GM19372 (cell line): ENCODE data around the gene INSYN1.

ENCODE experiments used
- ATAC-seq: cut with Tn5 transposase; IDR thresholded peaks from one replicate; pipeline ENCODE4 v1.9.1; 2021; ENCODE audit warnings: mild to moderate bottlenecking, low read depth, moderate library complexity; ENCODE audit not compliant: unreplicated experiment

INSYN1 gene

GRCh38 chr15:73694419-73694818 is 58.7 kb downstream of the INSYN1 start:
- no peak for ATAC-seq

DNA sequence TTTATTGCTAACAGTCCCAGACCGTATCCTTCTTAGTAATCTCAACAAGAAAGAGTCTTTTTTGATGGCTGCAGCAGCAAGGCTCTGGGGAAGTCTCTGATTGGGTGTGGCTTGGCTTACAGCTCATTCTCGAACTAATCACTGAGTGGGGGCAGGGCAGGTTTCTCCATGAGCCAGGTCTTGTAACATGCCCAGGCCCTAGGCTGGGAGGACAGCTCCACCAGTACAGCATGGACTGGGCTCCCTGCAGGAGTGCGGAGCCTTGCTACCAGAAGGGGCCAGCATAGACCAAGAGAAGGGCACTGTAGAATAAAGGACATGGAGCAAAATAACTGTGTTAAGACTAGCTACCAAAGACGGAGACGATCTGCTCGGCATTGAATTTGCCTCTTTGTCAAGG is 61.8 kb downstream of the INSYN1 start:
- no peak for ATAC-seq

DNA sequence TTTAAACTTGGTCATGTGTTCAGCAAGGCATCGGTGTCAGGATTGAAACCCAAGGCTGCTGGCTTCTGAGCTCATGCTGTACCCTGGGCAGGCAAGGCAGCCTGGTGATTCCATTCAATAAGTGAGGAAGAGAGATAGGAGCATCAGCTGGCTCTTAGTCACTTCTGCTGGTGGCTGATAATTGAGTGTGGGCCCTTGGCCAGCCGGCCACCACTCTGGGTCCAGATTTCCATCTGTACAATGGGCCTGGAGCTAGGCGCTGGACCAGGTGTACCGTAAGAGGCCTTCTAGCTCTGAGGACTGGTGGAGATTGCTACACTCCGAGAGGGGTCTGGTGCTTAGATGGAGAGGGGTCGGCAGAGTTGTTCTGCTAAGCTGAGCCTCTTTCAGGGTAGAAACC is 64.7 kb downstream of the INSYN1 start:
- no peak for ATAC-seq

DNA sequence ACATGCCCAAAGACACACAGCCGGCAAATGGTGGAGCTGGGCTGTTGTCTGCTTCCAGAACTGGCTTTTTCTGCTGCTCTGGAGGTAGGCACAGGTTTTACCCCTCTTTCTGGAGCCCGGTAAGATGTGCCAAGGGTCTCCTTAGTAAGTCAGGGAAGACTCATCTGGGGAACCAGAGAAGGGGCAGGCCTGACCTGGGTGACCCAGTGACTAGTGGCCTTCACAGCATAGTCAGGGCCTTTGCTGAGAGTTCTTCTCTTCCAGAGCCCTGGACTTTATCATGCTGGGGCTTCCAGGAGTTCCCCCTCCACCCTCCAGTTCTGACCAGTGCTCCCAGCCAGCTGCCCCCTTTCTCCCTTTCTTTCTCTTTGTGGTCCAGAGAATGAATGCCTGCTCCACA is 65.8 kb downstream of the INSYN1 start:
- ATAC-seq, result no peak

DNA sequence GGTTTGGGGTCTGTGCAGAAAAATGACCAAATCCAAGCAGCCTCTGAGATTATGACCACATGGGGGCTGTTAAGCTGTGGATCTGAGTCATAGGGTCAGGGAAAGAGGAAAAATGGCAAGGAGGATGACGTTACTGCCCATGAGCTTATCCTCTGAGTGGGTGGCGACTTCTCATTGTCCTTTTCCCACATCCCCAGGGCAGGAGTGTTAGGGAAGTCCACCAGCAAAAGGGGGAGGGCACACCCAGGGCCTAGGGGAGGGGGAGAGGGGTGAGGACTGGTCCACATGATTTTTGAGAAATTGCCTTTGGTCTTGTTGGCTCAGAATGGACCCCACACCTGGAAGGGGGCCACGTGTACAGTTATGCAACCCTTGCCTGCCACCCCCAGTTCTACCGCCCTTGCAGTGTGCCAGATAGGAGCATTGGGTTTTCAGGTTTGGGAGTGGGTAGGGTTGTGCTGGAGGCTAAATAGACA is 66.3 kb downstream of the INSYN1 start:
- no peak for ATAC-seq

DNA sequence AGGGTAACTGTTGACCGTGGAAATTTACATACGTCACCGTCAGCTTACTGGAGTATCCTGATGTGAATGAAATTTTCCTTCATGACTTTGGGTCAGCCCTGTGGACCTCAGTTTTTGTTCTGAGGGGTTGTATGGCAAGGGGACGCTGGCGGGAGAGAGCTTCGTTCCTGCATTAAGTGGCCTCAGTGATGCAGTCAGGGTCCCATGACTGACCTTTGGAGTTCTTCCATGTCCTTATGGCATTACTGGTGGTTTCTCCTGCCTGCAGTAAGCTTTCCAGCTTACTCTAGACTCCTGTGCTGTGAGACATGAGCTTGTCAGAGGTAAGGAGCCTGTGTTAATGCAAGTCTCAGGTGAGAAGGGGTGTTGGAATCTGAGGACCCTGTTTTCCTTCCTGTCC is 67.2 kb downstream of the INSYN1 start:
- no peak for ATAC-seq
